ENCODE measurements around the gene TAF8. TPM values are rescaled to one million over a fixed set of nuclear protein-coding genes. Genes with fewer than 3 reads are reported as not detected.

The TAF8 gene
- total RNA-seq, 1 donor from 2014 or later, result 4.8 TPM

- no peak for DNase-seq
Measured at GRCh38 chr6:42059743-42060142, 9.4 kb downstream of the TAF8 start.

GRCh38 chr6:42066156-42066675 lies 15.9 kb downstream of the TAF8 start:
- no peak for DNase-seq

- no peak for DNase-seq
Measured at GRCh38 chr6:42068173-42068572, 17.8 kb downstream of the TAF8 start.

DNA sequence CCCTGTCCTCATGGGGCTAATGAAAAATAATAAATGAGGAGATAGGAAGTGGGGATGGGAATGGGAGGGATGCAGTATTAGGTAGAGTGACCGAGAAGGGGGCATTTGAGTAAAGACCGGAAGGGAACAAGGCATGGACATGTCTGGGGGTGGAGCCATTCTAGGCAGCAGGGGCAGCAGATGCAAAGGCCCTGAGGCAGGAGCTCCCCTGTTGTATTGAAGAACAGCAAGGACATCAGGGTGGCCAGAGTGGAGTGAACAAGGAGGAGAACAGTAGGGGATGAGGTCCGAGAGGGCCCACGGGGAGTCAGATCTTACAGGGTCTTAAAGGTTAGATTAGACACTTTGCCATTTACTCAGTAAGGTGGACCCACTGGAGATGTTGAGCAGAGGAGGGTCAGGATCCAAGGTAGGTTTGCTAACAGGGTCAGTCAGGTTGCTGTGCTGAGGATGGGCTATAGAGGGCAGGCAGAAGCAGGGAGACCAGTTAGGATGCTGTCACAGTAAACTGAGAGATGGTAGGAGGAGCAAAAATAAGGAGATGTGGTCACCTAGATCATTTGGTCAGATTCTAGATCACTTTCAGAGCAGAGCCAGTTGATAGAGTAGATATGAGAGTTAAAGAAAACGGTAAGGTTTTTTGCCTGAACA lies 18.7 kb downstream of the TAF8 start:
- no peak for DNase-seq

DNA sequence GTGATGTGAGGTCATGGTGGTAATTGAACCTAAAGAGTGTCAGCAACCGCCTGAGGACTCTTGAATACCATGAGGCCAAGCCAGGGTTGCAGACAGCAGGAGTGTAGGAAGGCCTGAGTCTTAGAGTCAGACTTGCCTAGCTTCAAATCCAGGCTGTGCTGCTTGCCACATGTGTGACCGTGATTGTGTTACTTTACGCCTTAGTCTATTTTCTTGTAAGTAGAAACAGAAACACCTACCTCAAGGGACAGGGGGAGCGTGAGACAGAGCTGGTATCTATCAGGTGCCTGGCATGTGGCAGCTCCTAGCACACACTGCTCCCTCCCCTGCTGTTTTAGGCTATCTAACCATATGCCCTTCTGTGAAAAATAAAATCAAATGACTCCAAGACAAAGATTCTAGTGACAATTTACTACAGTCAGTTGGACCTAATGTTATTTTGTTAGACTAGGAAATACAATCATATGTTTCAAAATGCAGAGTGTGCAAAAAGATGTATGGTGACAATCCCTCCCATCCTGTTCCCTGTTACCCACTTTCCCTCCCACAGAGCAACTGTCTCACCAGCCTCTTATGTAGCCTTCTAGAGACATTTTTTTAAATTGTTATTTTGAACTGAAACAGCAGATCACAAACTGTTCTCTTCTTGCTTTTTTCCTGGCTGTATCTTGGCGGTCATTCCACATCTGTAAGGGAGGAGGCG lies 21.7 kb downstream of the TAF8 start:
- DNase-seq, result peak; percentile 5

- no peak for DNase-seq
Measured at GRCh38 chr6:42073287-42073686, 23.0 kb downstream of the TAF8 start.

DNA sequence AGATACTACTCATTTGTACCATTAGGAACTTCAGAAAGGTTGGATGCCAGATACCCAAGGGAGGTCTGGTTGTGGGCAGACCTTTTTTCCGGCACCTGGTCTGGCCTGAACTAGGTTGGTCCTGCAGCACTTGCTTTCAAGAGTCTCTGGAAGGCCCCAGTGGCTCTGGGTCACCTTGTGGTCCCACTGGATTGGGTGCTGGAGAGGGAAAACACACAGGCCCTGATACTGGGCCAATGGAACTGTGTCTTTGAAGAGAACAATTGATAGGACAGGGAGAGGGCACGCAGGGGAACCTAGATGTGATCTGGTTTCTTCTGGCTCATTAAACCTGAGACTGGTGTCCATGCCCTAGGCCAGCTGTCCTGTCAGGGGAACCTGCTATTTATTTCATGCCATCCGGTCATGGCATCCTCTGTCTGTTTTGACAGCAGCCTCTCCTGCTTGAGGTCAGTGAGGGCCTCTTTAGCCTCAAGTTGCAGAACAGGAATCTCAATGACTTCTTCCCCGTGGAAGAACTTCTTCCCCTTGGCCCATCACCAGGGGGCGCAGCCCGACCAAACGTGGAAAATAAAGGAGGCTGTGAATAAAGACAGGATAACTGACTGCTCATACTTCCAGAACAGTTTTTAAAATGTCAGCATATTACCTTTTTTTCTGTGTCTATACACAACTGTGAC lies 25.0 kb downstream of the TAF8 start:
- DNase-seq, result peak; percentile 10

DNA sequence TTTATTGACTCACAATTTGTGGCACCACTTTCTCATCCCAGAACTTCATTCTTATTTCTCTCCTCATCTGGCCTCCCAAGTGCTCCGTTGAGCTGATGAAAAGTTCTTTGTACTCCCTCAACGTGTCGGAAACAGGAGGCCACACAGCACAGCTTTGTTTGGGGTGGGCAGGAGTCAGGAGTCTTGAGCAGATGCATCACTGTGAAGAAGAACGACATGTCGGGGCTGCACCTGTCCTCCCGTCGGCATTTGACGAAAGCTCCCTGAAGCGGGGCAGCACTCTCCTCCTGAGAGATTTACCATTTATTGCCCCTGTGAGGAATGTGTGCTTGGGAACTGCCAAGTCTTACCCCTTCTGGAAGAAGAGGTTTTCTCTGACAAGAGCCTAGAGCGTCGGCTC lies 28.1 kb downstream of the TAF8 start:
- DNase-seq, result no peak

- DNase-seq, result no peak
Measured at GRCh38 chr6:42079941-42080464, 29.7 kb downstream of the TAF8 start.

GRCh38 chr6:42083530-42083929 lies 33.2 kb downstream of the TAF8 start:
- no peak for DNase-seq

DNA sequence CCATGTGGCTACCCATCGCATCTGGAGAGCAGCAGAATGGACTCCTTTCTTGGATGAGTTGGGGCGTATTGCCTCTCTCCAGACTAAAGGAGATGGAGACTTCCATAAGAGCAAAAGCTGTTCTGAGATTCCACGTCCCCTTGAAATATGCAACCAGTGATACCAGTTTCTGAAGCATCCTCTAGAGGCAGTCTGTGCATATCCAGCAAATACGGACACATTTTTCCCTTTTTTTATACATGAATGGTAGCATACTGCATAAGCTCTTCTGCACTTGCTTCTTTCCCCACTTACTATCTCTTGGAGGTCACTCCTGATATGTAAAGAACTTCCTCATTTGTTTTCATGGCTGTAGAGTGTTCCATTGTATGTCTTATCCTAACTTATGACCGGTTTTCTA lies 34.6 kb downstream of the TAF8 start:
- no peak for DNase-seq

DNA sequence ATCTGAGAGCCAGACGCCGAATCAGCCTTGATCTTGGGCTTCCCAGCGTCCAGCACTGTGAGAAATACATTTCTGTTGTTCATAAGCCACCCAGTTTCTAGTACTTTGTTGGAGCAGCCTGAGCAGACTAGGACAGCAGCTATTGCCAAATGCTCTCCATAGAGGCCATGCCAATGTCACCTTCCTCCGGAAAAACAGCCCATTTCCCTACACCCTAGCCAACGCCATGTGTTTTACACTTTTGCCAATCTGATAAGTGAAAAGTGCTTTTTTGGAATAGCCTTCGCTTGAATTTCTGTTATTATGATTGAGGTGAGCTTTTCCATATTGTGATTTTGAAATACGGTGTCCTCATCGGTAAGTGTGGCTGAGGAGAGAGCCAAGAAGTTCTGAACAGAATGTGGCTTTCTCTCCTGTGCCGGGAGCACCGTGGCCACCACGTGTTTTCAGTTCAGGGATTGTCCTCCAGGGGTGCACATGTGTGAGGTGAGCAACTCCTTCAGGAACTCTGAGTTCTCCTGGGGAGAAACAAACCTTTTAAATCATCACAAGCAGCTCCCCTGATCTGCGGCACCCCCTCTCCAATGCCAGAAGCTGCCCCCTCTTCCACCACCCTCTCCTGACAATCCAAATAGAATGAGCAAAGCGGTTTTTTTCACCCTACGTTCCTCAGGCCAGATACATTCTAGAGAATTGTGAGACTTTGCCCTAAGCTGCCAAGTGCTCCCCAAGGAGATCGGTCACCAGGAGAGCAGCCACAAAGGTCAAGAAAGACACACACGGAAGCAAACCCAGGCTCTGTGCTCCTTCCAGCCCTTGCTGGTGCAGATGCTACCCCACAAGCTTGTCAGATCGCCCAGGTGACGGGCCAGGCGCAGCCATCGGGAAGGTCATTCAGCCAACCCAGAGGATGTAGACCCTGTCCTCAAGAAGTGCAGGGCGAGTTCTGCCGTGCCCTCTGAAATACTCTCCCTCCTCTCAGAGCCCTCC lies 36.0 kb downstream of the TAF8 start:
- DNase-seq, result no peak

GRCh38 chr6:42088101-42088591 lies 37.8 kb downstream of the TAF8 start:
- DNase-seq, result no peak

- DNase-seq, result no peak
Measured at GRCh38 chr6:42090819-42091717, 40.7 kb downstream of the TAF8 start.

DNA sequence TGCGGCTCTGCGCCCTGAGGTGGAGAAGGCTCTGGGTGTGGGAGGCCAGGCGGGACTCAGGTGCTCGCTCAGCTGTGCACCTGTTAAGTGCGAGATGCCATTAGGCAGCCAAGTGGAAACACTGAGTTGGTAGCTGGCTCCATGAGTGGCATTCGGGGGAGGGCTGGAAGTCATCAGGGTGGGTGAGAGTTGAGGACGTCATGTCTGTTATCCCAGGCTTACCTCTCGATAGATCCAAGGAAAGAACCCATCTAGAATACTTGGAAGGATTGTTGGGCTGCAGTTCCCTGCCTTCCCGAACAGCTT lies 41.3 kb downstream of the TAF8 start:
- DNase-seq, result no peak

DNA sequence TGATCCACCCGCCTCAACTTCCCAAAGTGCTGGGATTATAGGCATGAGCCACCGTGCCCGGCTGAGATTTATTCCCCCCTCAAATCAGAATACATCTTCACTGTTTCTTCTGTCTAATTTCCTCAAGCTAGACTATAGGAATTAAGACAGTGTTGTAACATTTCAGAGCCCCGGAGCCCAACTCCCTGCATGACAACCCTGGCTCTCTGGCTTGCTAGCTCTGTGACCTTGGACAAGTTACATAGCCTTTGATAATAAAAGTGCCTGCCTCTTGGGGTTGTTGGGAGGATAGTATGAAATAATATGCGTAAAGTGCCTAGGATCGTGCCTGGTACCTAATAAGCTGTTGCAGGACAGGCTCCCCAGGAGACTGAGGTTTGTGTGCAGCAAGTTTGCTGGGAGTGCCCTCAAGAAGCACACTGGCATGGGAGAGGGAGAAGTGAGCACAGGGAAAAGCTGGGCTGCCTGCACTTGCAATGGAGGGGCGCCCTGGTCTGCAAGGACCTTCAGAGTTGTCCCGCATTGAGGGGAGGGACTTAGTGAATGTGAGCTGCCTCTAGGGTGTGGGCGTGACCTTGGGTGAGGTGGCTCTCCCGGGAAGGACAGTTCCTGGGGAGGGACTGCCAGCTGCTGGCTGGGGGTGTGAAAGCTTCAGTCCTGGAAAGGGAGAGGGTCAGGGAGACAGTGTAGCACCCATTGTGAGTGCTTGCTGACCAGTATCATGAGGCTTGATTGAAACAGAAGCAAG lies 43.4 kb downstream of the TAF8 start:
- DNase-seq, result no peak

- no peak for DNase-seq
Measured at GRCh38 chr6:42095094-42095493, 44.8 kb downstream of the TAF8 start.

GRCh38 chr6:42095776-42096541 lies 45.6 kb downstream of the TAF8 start:
- DNase-seq, result no peak

GRCh38 chr6:42099340-42100028 lies 49.2 kb downstream of the TAF8 start:
- no peak for DNase-seq

Measured in occipital lobe (tissue), 2 donors.